Bronchial epithelial cell (primary cell): ENCODE results near the gene CCDC152. TPM values are rescaled to one million over a fixed set of nuclear protein-coding genes. Genes with fewer than 3 reads are reported as not detected.

ENCODE experiments used
- DNase-seq: peaks from one replicate; pipeline ENCODE4 v3.0.0-alpha.2; 2010; ENCODE audit warnings: low read depth
- FAIRE-seq: peaks from 2 replicates; lab custom pipeline; 2011; peaks lifted over from hg19 to GRCh38; lab: Jason Lieb, UNC
- H3K27me3 ChIP-seq: 2 replicates; pipeline ENCODE4 v1.5.1; 2011; ENCODE audit warnings: low read length; ENCODE audit not compliant: control insufficient read depth, insufficient read depth
- H3K36me3 ChIP-seq: 2 replicates; pipeline ENCODE4 v1.5.1; 2011; ENCODE audit warnings: low read length; ENCODE audit not compliant: control insufficient read depth, insufficient read depth
- H3K4me3 ChIP-seq: 2 replicates; pipeline ENCODE4 v1.5.1; 2011; ENCODE audit warnings: mild to moderate bottlenecking, low read depth, low read length, control low read depth
- CTCF ChIP-seq: IDR thresholded peaks from 2 replicates; pipeline ENCODE4 v1.5.1; 2011; ENCODE audit warnings: mild to moderate bottlenecking, moderate library complexity, low read length, control low read depth, inconsistent platforms; ENCODE audit not compliant: insufficient read depth, severe bottlenecking
- total RNA-seq: library from RNA; depleted of rRNA; stranded (reverse); fragments of >200 nt; gene quantifications from 2 replicates; pipeline ENCODE4 v1.2.1, GENCODE V29; 2014

The CCDC152 gene
- total RNA-seq, 1 donor from 2014 or later: under 0.01 TPM

- no peak for FAIRE-seq
- TF ChIP-seq CTCF: no peak
Observed at GRCh38 chr5:42798284-42799240, 41.9 kb downstream of the CCDC152 start.

GRCh38 chr5:42799241-42799608 is 42.6 kb downstream of the CCDC152 start:
- H3K4me3 ChIP-seq: no peak overlapping the region
- no peaks in the 10 kb centered on the region for H3K27me3 ChIP-seq
- H3K36me3 ChIP-seq: no peaks in the 10 kb centered on the region
- TF ChIP-seq CTCF: no peak
- DNase-seq: no peak
- FAIRE-seq: no peak

More at GRCh38 chr5:42798284-42799240, 41.9 kb downstream of the CCDC152 start:
- Histone ChIP-seq H3K36me3 (no peaks in the 10 kb centered on the region), H3K4me3 (no peak overlapping the region), H3K27me3 (no peaks in the 10 kb centered on the region)
- DNase-seq: no peak

- no peaks in the 10 kb centered on the region for H3K27me3 ChIP-seq
- DNase-seq: no peak
- no peak overlapping the region for H3K4me3 ChIP-seq
- no peak for TF ChIP-seq CTCF
- no peak for FAIRE-seq
- H3K36me3 ChIP-seq: no peaks in the 10 kb centered on the region
Observed at GRCh38 chr5:42799668-42800114, 43.1 kb downstream of the CCDC152 start.

DNA sequence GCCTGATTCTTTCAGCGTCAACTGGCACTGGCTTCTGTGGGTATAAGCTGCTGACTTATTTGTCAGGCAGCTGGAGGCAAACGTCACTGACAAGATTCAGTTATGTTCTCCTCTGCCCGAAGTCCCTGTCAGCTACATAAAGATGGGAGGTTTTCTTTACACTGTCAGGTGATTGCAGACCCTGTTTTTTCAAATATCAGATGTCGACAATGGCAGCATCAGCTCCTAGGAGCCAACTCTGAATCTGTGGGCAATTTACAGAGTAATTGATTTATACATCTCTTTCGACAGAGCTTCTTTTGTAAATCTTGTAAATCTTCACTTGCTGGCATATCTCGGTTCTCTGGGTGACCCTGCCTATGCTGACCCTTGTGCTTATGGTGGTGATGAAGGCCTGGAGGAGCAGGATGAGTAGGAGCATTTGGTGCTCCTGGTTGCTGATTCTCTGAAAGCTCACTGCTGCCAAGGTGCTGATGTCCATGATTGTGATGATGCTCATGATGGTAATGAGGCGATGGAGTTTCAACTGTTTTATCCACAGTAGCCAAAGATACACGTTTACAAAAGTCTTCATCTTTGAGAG is 44.2 kb downstream of the CCDC152 start:
- H3K36me3 ChIP-seq: no peaks in the 10 kb centered on the region
- H3K27me3 ChIP-seq: no peaks in the 10 kb centered on the region
- DNase-seq (no peak), FAIRE-seq (no peak)
- no peak for TF ChIP-seq CTCF
- no peak overlapping the region for H3K4me3 ChIP-seq

- FAIRE-seq (no peak), DNase-seq (no peak)
- TF ChIP-seq CTCF: no peak
- H3K4me3 ChIP-seq: no peak overlapping the region
- H3K36me3 ChIP-seq: no peaks in the 10 kb centered on the region
- H3K27me3 ChIP-seq: no peaks in the 10 kb centered on the region
Observed at GRCh38 chr5:42801516-42802166, 45.0 kb downstream of the CCDC152 start.
